ENCODE data around the gene IHH.

- TF ChIP-seq CTCF (conservative IDR thresholded peaks at IDR 0.05; ENCODE audit: low read depth, low read length), result no peak
- TF ChIP-seq EZH2 (IDR thresholded peaks at IDR 0.05; ENCODE audit: low read length, unreplicated experiment), result no peak
- no peak for TF ChIP-seq EZH2phosphoT487 (IDR thresholded peaks at IDR 0.05; ENCODE audit: borderline replicate concordance, low read length)
These were observed 1.4 kb upstream of the IHH start for GRCh38 chr2:219062081-219062480.

Data from PC-3 (cell line).